GM12878 (cell line): ENCODE measurements around the gene MSI2. TPM values are rescaled to one million over a fixed set of nuclear protein-coding genes. Genes with fewer than 3 reads are reported as not detected.
A peak's percentile ranks its signal among the peaks of the same experiment; 100 is the strongest.

ENCODE experiments used
- ATAC-seq: fragments of 200-7000 bp; cut with Tn5 transposase; 3 replicates; pipeline ENCODE4 v1.9.1; 2020; ENCODE audit warnings: mild to moderate bottlenecking, moderate library complexity
- BruUV-seq: library from RNA; stranded (reverse); fragments of 400-500 nt; replicated peaks from 2 replicates; lab custom pipeline; 2021; lab: Mats Ljungman, UMichigan
- CTCF ChIA-PET: fragments of 300-600 bp; sonication (Branson Sonifier 250); formaldehyde crosslinking; extraction: SDS; loops from one replicate; lab custom pipeline; 2021; ENCODE audit warnings: inconsistent platforms; lab: Yijun Ruan, JAX
- POLR2A ChIA-PET: fragments of 350-600 bp; formaldehyde crosslinking; extraction: SDS; loops from one replicate; lab custom pipeline; 2021; ENCODE audit warnings: inconsistent platforms; lab: Charles Lee
- RAD21 ChIA-PET: fragments of 300-600 bp; sonication (Branson Sonifier 250); formaldehyde crosslinking; loops from one replicate; lab custom pipeline; 2023; ENCODE audit warnings: antibody characterized with exemption; ENCODE audit not compliant: unreplicated experiment; lab: Charles Lee
- SMC1A ChIA-PET: fragments of 300-600 bp; sonication (Branson Sonifier 250); formaldehyde crosslinking; loops from one replicate; lab custom pipeline; 2023; ENCODE audit not compliant: unreplicated experiment, uncharacterized antibody; lab: Charles Lee
- DNase-seq: peaks from one replicate; pipeline ENCODE4 v3.0.0-alpha.2; 2011; ENCODE audit warnings: low read depth, low spot score
- FAIRE-seq: peaks from 3 replicates; lab custom pipeline; 2011; peaks lifted over from hg19 to GRCh38; lab: Jason Lieb, UNC
- H2AFZ ChIP-seq: 2 replicates; pipeline ENCODE4 v1.6.0; 2011; ENCODE audit warnings: low read depth, low read length, control low read depth; ENCODE audit not compliant: control insufficient read depth
- H3K27ac ChIP-seq: 2 replicates; pipeline ENCODE4 v1.5.1; 2011; ENCODE audit warnings: control low read depth; ENCODE audit not compliant: control insufficient read depth, insufficient read depth
- H3K27me3 ChIP-seq, 2 experiments: replicated peaks in 1 of 2; 2 replicates each; pipeline versions ENCODE4 v1.6.0 to v1.6.1; 2011; ENCODE audit warnings: low read length in 1 of 2; ENCODE audit not compliant: control insufficient read depth in 2 of 2, insufficient read depth in 2 of 2
- H3K36me3 ChIP-seq, 2 experiments: 2 replicates each; pipeline ENCODE4 v1.5.1; 2011; ENCODE audit warnings: low read length in 1 of 2; ENCODE audit not compliant: control insufficient read depth in 2 of 2, insufficient read depth in 2 of 2
- H3K4me1 ChIP-seq: 2 replicates; pipeline ENCODE4 v1.6.1; 2011; ENCODE audit warnings: mild to moderate bottlenecking, low read length, moderate library complexity, mixed read lengths; ENCODE audit not compliant: control insufficient read depth, insufficient read depth
- H3K4me2 ChIP-seq: 2 replicates; pipeline ENCODE4 v1.6.0; 2011; ENCODE audit warnings: control low read depth; ENCODE audit not compliant: control insufficient read depth, insufficient read depth
- H3K4me3 ChIP-seq: fragments of 200-600 bp; sonication (generic); 2 replicates; pipeline ENCODE4 v1.5.1; 2016
- H3K79me2 ChIP-seq: 2 replicates; pipeline ENCODE4 v1.6.0; 2011; ENCODE audit warnings: low read length; ENCODE audit not compliant: control insufficient read depth, insufficient read depth
- H3K9ac ChIP-seq: 2 replicates; pipeline ENCODE4 v1.8.0; 2011; ENCODE audit warnings: low read length, control low read depth, mixed read lengths; ENCODE audit not compliant: control insufficient read depth, insufficient read depth
- H3K9me3 ChIP-seq: replicated peaks from 3 replicates; pipeline ENCODE4 v1.5.1; 2011; ENCODE audit warnings: mild to moderate bottlenecking, low read length; ENCODE audit not compliant: control insufficient read depth, insufficient read depth
- H4K20me1 ChIP-seq: 2 replicates; pipeline ENCODE4 v1.6.0; 2011; ENCODE audit not compliant: control insufficient read depth, insufficient read depth
- BCL11A ChIP-seq: IDR thresholded peaks from 2 replicates; pipeline ENCODE4 v1.6.1; 2011; ENCODE audit warnings: low read depth, low read length
- BCLAF1 ChIP-seq: fragments of 450-650 bp; IDR thresholded peaks from 2 replicates; pipeline ENCODE4 v1.6.1; 2017; ENCODE audit warnings: antibody characterized with exemption, mild to moderate bottlenecking, moderate library complexity
- GABPA ChIP-seq: IDR thresholded peaks from 2 replicates; pipeline ENCODE4 v1.6.1; 2014; ENCODE audit warnings: antibody characterized with exemption, low read depth, mild to moderate bottlenecking, inconsistent platforms
- IRF4 ChIP-seq: IDR thresholded peaks from 2 replicates; pipeline ENCODE4 v1.6.1; 2011; ENCODE audit warnings: low read depth, low read length
- KLF5 ChIP-seq: fragments of 450-650 bp; IDR thresholded peaks from 2 replicates; pipeline ENCODE4 v1.6.1; 2014; ENCODE audit warnings: mild to moderate bottlenecking; ENCODE audit not compliant: partially characterized antibody
- MYC ChIP-seq: IDR thresholded peaks from 2 replicates; pipeline ENCODE4 v1.6.1; 2011; ENCODE audit warnings: mild to moderate bottlenecking, low read length, moderate library complexity, inconsistent platforms; ENCODE audit not compliant: insufficient read depth, insufficient replicate concordance, insufficient read length, severe bottlenecking
- NRF1 ChIP-seq: conservative IDR thresholded peaks from 2 replicates; pipeline ENCODE4 v1.6.1; 2011; ENCODE audit warnings: mild to moderate bottlenecking, low read depth, low read length, improper control_type of control experiment
- PAX8 ChIP-seq: fragments of 450-650 bp; IDR thresholded peaks from 2 replicates; pipeline ENCODE4 v1.6.1; 2017; ENCODE audit warnings: mild to moderate bottlenecking, moderate library complexity
- PML ChIP-seq: IDR thresholded peaks from 2 replicates; pipeline ENCODE4 v1.6.1; 2012; ENCODE audit warnings: low read length, inconsistent platforms
- POLR2A ChIP-seq: IDR thresholded peaks from 2 replicates; pipeline ENCODE4 v1.6.1; 2011; ENCODE audit warnings: low read depth, mild to moderate bottlenecking, low read length
- SREBF2 ChIP-seq: IDR thresholded peaks from 2 replicates; pipeline ENCODE4 v1.6.1; 2012; ENCODE audit warnings: mild to moderate bottlenecking, low read length
- ZBTB11 ChIP-seq: fragments of 450-650 bp; formaldehyde crosslinking; IDR thresholded peaks from 2 replicates; pipeline ENCODE4 v1.5.0; 2022; ENCODE audit warnings: mild to moderate bottlenecking, missing genetic modification characterization
- ZBTB40 ChIP-seq: fragments of 450-650 bp; IDR thresholded peaks from 2 replicates; pipeline ENCODE4 v1.6.1; 2016; ENCODE audit warnings: mild to moderate bottlenecking, moderate library complexity, borderline replicate concordance
- WGBS: methylation state at CpG from one replicate; pipeline ENCODE4 v1.1.6; 2016; ENCODE audit warnings: low lambda C conversion rate; ENCODE audit not compliant: insufficient replicate concordance, insufficient coverage; ENCODE audit errors: missing lambda C conversion rate; 5-methylcytosine and 5-hydroxymethylcytosine counted together
- in situ Hi-C: fragments of 300-500 bp; cut with MboI; formaldehyde crosslinking; loops from 9 replicates; pipeline ENCODE4 v1.14.3; 2018; ENCODE audit warnings: mixed read lengths
- intact Hi-C: fragments of 100-400 bp; cut with micrococcal nuclease; formaldehyde crosslinking; loops from one replicate; pipeline ENCODE4 v1.14.2; 2022; ENCODE audit not compliant: unreplicated experiment
- polyA plus RNA-seq, 11 experiments: library from polyadenylated mRNA; depleted of rRNA in 4 of 11; unstranded in 6 of 11; stranded (reverse) in 5 of 11; fragments of >200 nt; fragmentation: Nextera tagmentation in 4 of 11; fragmentation: Illumina TruSeq in 1 of 11; extraction: Ambion mirVana in 4 of 11; extraction: Trizol in 1 of 11; gene quantifications; 1 replicate in 1 of 11; 2 replicates in 10 of 11; pipeline versions ENCODE4 v1.2.1 to v1.2.3, GENCODE V29; 2011 to 2016; ENCODE audit warnings: inconsistent platforms in 2 of 11, missing spikeins in 2 of 11, low read depth in 1 of 11
- total RNA-seq, 4 experiments: library from RNA; depleted of rRNA in 3 of 4; stranded (reverse); fragments of >200 nt in 3 of 4; fragmentation: Illumina TruSeq in 1 of 4; extraction: Trizol in 1 of 4; gene quantifications; 2 replicates each; pipeline versions ENCODE4 v1.2.1 to v1.2.3, GENCODE V29; 2013 to 2021

The MSI2 gene
- total and polyA plus RNA-seq, 10 of the 15 experiments (the other 5 are each of a cell fraction or from before 2014, with no cell fraction given): 6.1 to 76.1 (median 42.0) TPM

GRCh38 chr17:57533684-57534305 lies 277.5 kb downstream of the MSI2 start (continued):
- TF ChIP-seq POLR2A: peak; percentile 15; the same call in 1 of the 2 replicates
- no peak for TF ChIP-seq ZBTB40

GRCh38 chr17:57534863-57535248 lies 278.5 kb downstream of the MSI2 start:
- BruUV-seq: no TSS peak
- 97% methylated on average over 4 of the region's 4 CpGs for WGBS
- Histone ChIP-seq H3K79me2 (no peaks in the 10 kb centered on the region; the same call in none of the 2 replicates), H3K27ac (no peak overlapping the region), H3K4me2 (no peak overlapping the region), H3K27me3 (no peaks in the 10 kb centered on the region), H3K4me3 (no peak overlapping the region), H3K9ac (no peak overlapping the region), H3K36me3 (peaks cover 7 to 21% of the 10 kb centered on the region in 2 experiments), H2AFZ (no peak overlapping the region), H3K9me3 (no peaks in the 10 kb centered on the region), H3K4me1 (peaks cover 41% of the 10 kb centered on the region), H4K20me1 (no peaks in the 10 kb centered on the region)
- in situ Hi-C loops: no loop called here
- ATAC-seq (no peak), FAIRE-seq (no peak), DNase-seq (no peak)
- ChIA-PET CTCF (interaction anchor here (0.8 to 1.0 kb wide), 2 partner anchors 9 to 19 kb away, joined by 3 read pairs; no protein-coding TSS in a partner anchor), RAD21 (no interaction called here), POLR2A (no interaction called here), SMC1A (interaction anchor here (1.0 to 1.1 kb wide), 2 partner anchors 182 to 281 kb away, joined by 3 read pairs; no protein-coding TSS in a partner anchor)
- intact Hi-C loops: no loop called here
- no peak for TF ChIP-seq KLF5
- no peak for TF ChIP-seq NRF1
- no peak for TF ChIP-seq IRF4
- TF ChIP-seq PML: no peak
- TF ChIP-seq MYC: no peak
- no peak for TF ChIP-seq BCLAF1
- no peak for TF ChIP-seq ZBTB11 (CRISPR knock-in tag)
- no peak for TF ChIP-seq SREBF2
- no peak for TF ChIP-seq GABPA
- TF ChIP-seq BCL11A: no peak
- no peak for TF ChIP-seq PAX8
